ENCODE data around the gene CXCL8. TPM values are rescaled to one million over a fixed set of nuclear protein-coding genes. Genes with fewer than 3 reads are reported as not detected.

CXCL8 gene
- total and polyA plus RNA-seq, 4 donors: 0.33 to 3.8 (median 1.1) TPM

DNA sequence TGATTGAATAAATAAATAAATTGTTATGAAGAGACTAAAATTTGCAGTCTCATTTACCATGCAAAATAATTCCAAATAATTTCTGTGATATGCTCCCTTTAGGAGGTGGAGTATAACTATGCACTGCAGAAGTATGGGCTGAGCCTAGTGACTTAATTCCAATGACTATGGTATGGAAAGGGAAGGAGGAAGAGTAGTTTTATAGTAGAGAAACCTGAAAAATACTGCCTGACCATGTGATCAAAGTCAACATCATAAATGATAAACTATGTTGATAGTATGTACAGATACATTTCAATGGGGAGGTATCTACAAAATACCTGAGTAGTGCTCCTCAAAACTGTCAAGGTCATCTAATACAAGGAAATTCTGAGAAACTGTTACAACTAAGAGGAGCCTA, 14.6 kb downstream of the CXCL8 start:
- no peaks in the 10 kb centered on the region for H3K4me1 ChIP-seq (ENCODE audit: control insufficient read depth in 4 of 4, insufficient read depth in 4 of 4, low read length in 3 of 4)
- H3K27ac ChIP-seq (ENCODE audit: low read depth in 1 of 2, low read length in 2 of 2): no peak overlapping the region
- no peak for TF ChIP-seq HNF4A (conservative IDR thresholded peaks at IDR 0.05)
- TF ChIP-seq FOXA1 (IDR thresholded peaks at IDR 0.05): no peak
- DNase-seq (ENCODE audit: low spot score): no peak
- no peak overlapping the region for H3K9ac ChIP-seq (ENCODE audit: low read depth in 1 of 2, low read length in 2 of 2)
- peaks cover 0 to 2% (median 0%) of the 10 kb centered on the region in 4 donors for H3K36me3 ChIP-seq (ENCODE audit: control insufficient read depth in 4 of 4, insufficient read depth in 3 of 4, low read depth in 1 of 4, low read length in 3 of 4)
- H3K9me3 ChIP-seq (ENCODE audit: control insufficient read depth in 4 of 4, low read length in 3 of 4): no peaks in the 10 kb centered on the region
- H3K27me3 ChIP-seq (ENCODE audit: control insufficient read depth in 4 of 4, insufficient read depth in 4 of 4, low read length in 3 of 4): no peaks in the 10 kb centered on the region
- H3K4me3 ChIP-seq (ENCODE audit: low read depth in 1 of 3, low read length in 3 of 3): no peak overlapping the region

- TF ChIP-seq ATF3 (IDR thresholded peaks at IDR 0.05) (no peak), FOXA1 (IDR thresholded peaks at IDR 0.05) (no peak), SP1 (IDR thresholded peaks at IDR 0.05) (no peak), YY1 (IDR thresholded peaks at IDR 0.05) (no peak), RXRA (IDR thresholded peaks at IDR 0.05) (no peak), REST (IDR thresholded peaks at IDR 0.05) (no peak), NR2F2 (IDR thresholded peaks at IDR 0.05) (no peak), HNF4G (IDR thresholded peaks at IDR 0.05) (no peak), JUND (IDR thresholded peaks at IDR 0.05) (no peak), RAD21 (IDR thresholded peaks at IDR 0.05) (no peak), HNF4A (conservative IDR thresholded peaks at IDR 0.05) (no peak), ZBTB33 (IDR thresholded peaks at IDR 0.05) (no peak), GABPA (IDR thresholded peaks at IDR 0.05 in 1 of 2, conservative IDR thresholded peaks at IDR 0.05 in 1 of 2) (no peak), FOXA2 (IDR thresholded peaks at IDR 0.05) (no peak), TAF1 (conservative IDR thresholded peaks at IDR 0.05) (no peak), EGR1 (IDR thresholded peaks at IDR 0.05; ENCODE audit: low read depth in 2 of 2) (no peak)
- TF ChIP-seq, protein P1, sequence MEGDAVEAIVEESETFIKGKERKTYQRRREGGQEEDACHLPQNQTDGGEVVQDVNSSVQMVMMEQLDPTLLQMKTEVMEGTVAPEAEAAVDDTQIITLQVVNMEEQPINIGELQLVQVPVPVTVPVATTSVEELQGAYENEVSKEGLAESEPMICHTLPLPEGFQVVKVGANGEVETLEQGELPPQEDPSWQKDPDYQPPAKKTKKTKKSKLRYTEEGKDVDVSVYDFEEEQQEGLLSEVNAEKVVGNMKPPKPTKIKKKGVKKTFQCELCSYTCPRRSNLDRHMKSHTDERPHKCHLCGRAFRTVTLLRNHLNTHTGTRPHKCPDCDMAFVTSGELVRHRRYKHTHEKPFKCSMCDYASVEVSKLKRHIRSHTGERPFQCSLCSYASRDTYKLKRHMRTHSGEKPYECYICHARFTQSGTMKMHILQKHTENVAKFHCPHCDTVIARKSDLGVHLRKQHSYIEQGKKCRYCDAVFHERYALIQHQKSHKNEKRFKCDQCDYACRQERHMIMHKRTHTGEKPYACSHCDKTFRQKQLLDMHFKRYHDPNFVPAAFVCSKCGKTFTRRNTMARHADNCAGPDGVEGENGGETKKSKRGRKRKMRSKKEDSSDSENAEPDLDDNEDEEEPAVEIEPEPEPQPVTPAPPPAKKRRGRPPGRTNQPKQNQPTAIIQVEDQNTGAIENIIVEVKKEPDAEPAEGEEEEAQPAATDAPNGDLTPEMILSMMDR (IDR thresholded peaks at IDR 0.05; ENCODE audit: low read depth, low read length, missing input control): no peak
- TF ChIP-seq, protein P2, sequence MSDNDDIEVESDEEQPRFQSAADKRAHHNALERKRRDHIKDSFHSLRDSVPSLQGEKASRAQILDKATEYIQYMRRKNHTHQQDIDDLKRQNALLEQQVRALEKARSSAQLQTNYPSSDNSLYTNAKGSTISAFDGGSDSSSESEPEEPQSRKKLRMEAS (IDR thresholded peaks at IDR 0.05): no peak
- no peaks in the 10 kb centered on the region for H3K36me3 ChIP-seq (ENCODE audit: control insufficient read depth in 4 of 4, insufficient read depth in 3 of 4, low read depth in 1 of 4, low read length in 3 of 4)
- H3K27me3 ChIP-seq (ENCODE audit: control insufficient read depth in 4 of 4, insufficient read depth in 4 of 4, low read length in 3 of 4): no peaks in the 10 kb centered on the region
- DNase-seq (ENCODE audit: low spot score): no peak
- no peak overlapping the region for H3K27ac ChIP-seq (ENCODE audit: low read depth in 1 of 2, low read length in 2 of 2)
- H3K4me1 ChIP-seq (ENCODE audit: control insufficient read depth in 4 of 4, insufficient read depth in 4 of 4, low read length in 3 of 4): no peaks in the 10 kb centered on the region
- no peak overlapping the region for H3K4me3 ChIP-seq (ENCODE audit: low read depth in 1 of 3, low read length in 3 of 3)
- H3K9me3 ChIP-seq (ENCODE audit: control insufficient read depth in 4 of 4, low read length in 3 of 4): no peaks in the 10 kb centered on the region
- no peak overlapping the region for H3K9ac ChIP-seq (ENCODE audit: low read depth in 1 of 2, low read length in 2 of 2)
- WGBS: 87% methylated on average over 2 of the region's 2 CpGs
Observed at GRCh38 chr4:73759357-73759756, 19.0 kb downstream of the CXCL8 start.

All from liver (tissue), 9 donors.